IPS-20b (cell line): ENCODE results near the gene GBP3.
"Not testable (repeated sequence)": the region's sequence is repeated elsewhere in the genome, so short reads cannot be mapped to it uniquely, and the experiment has no call there.

Source experiments
- H3K27ac ChIP-seq: one replicate; pipeline ENCODE4 v1.5.1; 2013; ENCODE audit warnings: low read length
- H3K27me3 ChIP-seq: 2 replicates; pipeline ENCODE4 v1.6.1; 2013; ENCODE audit warnings: mild to moderate bottlenecking, low read length, inconsistent platforms; ENCODE audit not compliant: insufficient read depth
- H3K36me3 ChIP-seq: 2 replicates; pipeline ENCODE4 v1.6.1; 2013; ENCODE audit warnings: low read depth, mild to moderate bottlenecking, inconsistent platforms, low read length, moderate library complexity; ENCODE audit not compliant: insufficient read depth
- H3K4me1 ChIP-seq: 2 replicates; pipeline ENCODE4 v1.6.1; 2013; ENCODE audit warnings: mild to moderate bottlenecking, control low read depth, inconsistent platforms, low read length, moderate library complexity; ENCODE audit not compliant: insufficient read depth
- H3K4me3 ChIP-seq: 2 replicates; pipeline ENCODE4 v1.5.1; 2013; ENCODE audit warnings: mild to moderate bottlenecking, low read length, inconsistent platforms
- H3K9ac ChIP-seq: 2 replicates; pipeline ENCODE4 v1.6.1; 2013; ENCODE audit warnings: low read depth, mild to moderate bottlenecking, inconsistent platforms, low read length, moderate library complexity
- H3K9me3 ChIP-seq: 2 replicates; pipeline ENCODE4 v1.6.1; 2013; ENCODE audit warnings: mild to moderate bottlenecking, low read depth, low read length, inconsistent platforms; ENCODE audit not compliant: insufficient read depth

The GBP3 gene

GRCh38 chr1:88985692-88986091 is 37.0 kb downstream of the GBP3 start:
- Histone ChIP-seq H3K4me1 (peaks cover 6% of the 10 kb centered on the region), H3K27ac (no peak overlapping the region), H3K27me3 (no peaks in the 10 kb centered on the region), H3K4me3 (no peak overlapping the region), H3K36me3 (peaks cover 56% of the 10 kb centered on the region), H3K9ac (no peak overlapping the region), H3K9me3 (no peaks in the 10 kb centered on the region)

GRCh38 chr1:88985032-88985431 is 37.6 kb downstream of the GBP3 start:
- Histone ChIP-seq H3K27me3 (no peaks in the 10 kb centered on the region), H3K4me3 (no peak overlapping the region), H3K4me1 (no peaks in the 10 kb centered on the region; the same call in 1 of the 2 replicates), H3K27ac (no peak overlapping the region), H3K9ac (no peak overlapping the region), H3K9me3 (no peaks in the 10 kb centered on the region), H3K36me3 (peaks cover 60% of the 10 kb centered on the region)

GRCh38 chr1:88984569-88984968 is 38.1 kb downstream of the GBP3 start:
- no peaks in the 10 kb centered on the region; the same call in 1 of the 2 replicates for H3K4me1 ChIP-seq
- H3K9ac ChIP-seq = no peak overlapping the region

GRCh38 chr1:88983791-88984559 is 38.7 kb downstream of the GBP3 start:
- Histone ChIP-seq H3K4me3 (no peak overlapping the region), H3K27ac (no peak overlapping the region), H3K27me3 (no peaks in the 10 kb centered on the region), H3K4me1 (no peaks in the 10 kb centered on the region; the same call in 1 of the 2 replicates), H3K36me3 (peaks cover 66% of the 10 kb centered on the region), H3K9me3 (no peaks in the 10 kb centered on the region), H3K9ac (no peak overlapping the region)

More at GRCh38 chr1:88984569-88984968, 38.1 kb downstream of the GBP3 start:
- Histone ChIP-seq H3K9me3 (no peaks in the 10 kb centered on the region), H3K4me3 (no peak overlapping the region), H3K27me3 (no peaks in the 10 kb centered on the region), H3K36me3 (peaks cover 64% of the 10 kb centered on the region), H3K27ac (no peak overlapping the region)

- Histone ChIP-seq H3K27me3 (no peaks in the 10 kb centered on the region), H3K9ac (no peak overlapping the region), H3K9me3 (no peaks in the 10 kb centered on the region), H3K4me1 (no peaks in the 10 kb centered on the region; the same call in 1 of the 2 replicates), H3K4me3 (no peak overlapping the region), H3K27ac (no peak overlapping the region), H3K36me3 (peaks cover 57% of the 10 kb centered on the region)
Measured at GRCh38 chr1:88982055-88982454, 40.6 kb downstream of the GBP3 start.

- H3K27me3 ChIP-seq, H3K9me3 ChIP-seq, H3K27ac ChIP-seq, H3K4me3 ChIP-seq, H3K4me1 ChIP-seq, H3K9ac ChIP-seq: not testable (repeated sequence)
- H3K36me3 ChIP-seq = peaks cover 53% of the 10 kb centered on the region
Measured at GRCh38 chr1:88981506-88981905, 41.2 kb downstream of the GBP3 start.

- Histone ChIP-seq H3K4me1 (no peaks in the 10 kb centered on the region; the same call in 1 of the 2 replicates), H3K27me3 (no peaks in the 10 kb centered on the region), H3K9me3 (no peaks in the 10 kb centered on the region), H3K36me3 (peaks cover 54% of the 10 kb centered on the region), H3K9ac (no peak overlapping the region), H3K27ac (no peak overlapping the region), H3K4me3 (no peak overlapping the region)
Measured at GRCh38 chr1:88980870-88981269, 41.8 kb downstream of the GBP3 start.

GRCh38 chr1:88979749-88980116 is 42.9 kb downstream of the GBP3 start:
- Histone ChIP-seq H3K27me3 (no peaks in the 10 kb centered on the region), H3K9ac (no peak overlapping the region), H3K4me1 (no peaks in the 10 kb centered on the region), H3K9me3 (no peaks in the 10 kb centered on the region), H3K4me3 (no peak overlapping the region), H3K27ac (no peak overlapping the region), H3K36me3 (peaks cover 45% of the 10 kb centered on the region)

GRCh38 chr1:88979054-88979748 is 43.5 kb downstream of the GBP3 start:
- Histone ChIP-seq H3K9me3 (no peaks in the 10 kb centered on the region), H3K27me3 (no peaks in the 10 kb centered on the region), H3K4me3 (no peak overlapping the region), H3K36me3 (peaks cover 45% of the 10 kb centered on the region), H3K9ac (no peak overlapping the region), H3K27ac (no peak overlapping the region), H3K4me1 (no peaks in the 10 kb centered on the region)

- Histone ChIP-seq H3K36me3 (peaks cover 21% of the 10 kb centered on the region), H3K9me3 (no peaks in the 10 kb centered on the region), H3K9ac (no peak overlapping the region), H3K4me3 (no peak overlapping the region), H3K27me3 (no peaks in the 10 kb centered on the region), H3K4me1 (no peaks in the 10 kb centered on the region), H3K27ac (no peak overlapping the region)
Measured at GRCh38 chr1:88976235-88976634, 46.4 kb downstream of the GBP3 start.

- not testable (repeated sequence) for H3K27me3 ChIP-seq, H3K9ac ChIP-seq, H3K9me3 ChIP-seq, H3K4me3 ChIP-seq, H3K27ac ChIP-seq, H3K4me1 ChIP-seq
- H3K36me3 ChIP-seq = peaks cover 10% of the 10 kb centered on the region; the same call in 1 of the 2 replicates
Measured at GRCh38 chr1:88974616-88975172, 48.0 kb downstream of the GBP3 start.
